ENCODE measurements around the gene RAPGEF3. TPM values are rescaled to one million over a fixed set of nuclear protein-coding genes. Genes with fewer than 3 reads are reported as not detected.

Gene RAPGEF3
- total RNA-seq, 4 donors from 2014 or later: 18.3 to 48.2 (median 32.5) TPM

- no peak for DNase-seq (ENCODE audit: extremely low spot score)
- Histone ChIP-seq H3K27me3 (no peaks in the 10 kb centered on the region), H3K4me1 (peaks cover 18 to 29% (median 22%) of the 10 kb centered on the region in 4 donors), H3K36me3 (peaks cover 0 to 71% (median 30%) of the 10 kb centered on the region in 4 donors), H3K4me3 (no peak overlapping the region), H3K27ac (replicated peaks in 1 of 4) (no peak overlapping the region), H3K9me3 (no peaks in the 10 kb centered on the region)
- TF ChIP-seq EP300 (IDR thresholded peaks at IDR 0.05) (no peak), POLR2AphosphoS5 (IDR thresholded peaks at IDR 0.05) (no peak), CTCF (IDR thresholded peaks at IDR 0.05) (no peak), POLR2A (IDR thresholded peaks at IDR 0.05; ENCODE audit: low read depth) (no peak)
- intact Hi-C loops (cut with DNase I): no loop called here
- WGBS: 97% methylated on average over 3 of the region's 3 CpGs
Measured at GRCh38 chr12:47748899-47749298, 9.8 kb downstream of the RAPGEF3 start.

GRCh38 chr12:47748507-47748828 lies 10.2 kb downstream of the RAPGEF3 start:
- Histone ChIP-seq H3K9me3 (no peaks in the 10 kb centered on the region), H3K4me3 (no peak overlapping the region), H3K27me3 (no peaks in the 10 kb centered on the region), H3K36me3 (peaks cover 0 to 71% (median 30%) of the 10 kb centered on the region in 4 donors), H3K4me1 (peaks cover 13 to 24% (median 18%) of the 10 kb centered on the region in 4 donors), H3K27ac (replicated peaks in 1 of 4) (no peak overlapping the region)
- intact Hi-C loops (cut with DNase I): no loop called here
- WGBS: 93% methylated on average over 1 of the region's 1 CpG
- DNase-seq (ENCODE audit: extremely low spot score): no peak
- TF ChIP-seq POLR2A (IDR thresholded peaks at IDR 0.05; ENCODE audit: low read depth) (no peak), EP300 (IDR thresholded peaks at IDR 0.05) (no peak), POLR2AphosphoS5 (IDR thresholded peaks at IDR 0.05) (no peak), CTCF (IDR thresholded peaks at IDR 0.05) (no peak)

- no peak overlapping the region for H3K27ac ChIP-seq (replicated peaks in 1 of 4)
- no peak overlapping the region for H3K4me3 ChIP-seq
- H3K9me3 ChIP-seq: no peaks in the 10 kb centered on the region
- WGBS: 100% methylated on average over 9 of the region's 14 CpGs
- H3K4me1 ChIP-seq: peaks cover 9 to 18% (median 12%) of the 10 kb centered on the region in 4 donors
- peaks cover 0 to 71% (median 30%) of the 10 kb centered on the region in 4 donors for H3K36me3 ChIP-seq
- DNase-seq (ENCODE audit: extremely low spot score): no peak
- H3K27me3 ChIP-seq: no peaks in the 10 kb centered on the region
- intact Hi-C loops (cut with DNase I): no loop called here
- TF ChIP-seq POLR2A (IDR thresholded peaks at IDR 0.05; ENCODE audit: low read depth) (no peak), CTCF (IDR thresholded peaks at IDR 0.05) (no peak), POLR2AphosphoS5 (IDR thresholded peaks at IDR 0.05) (no peak), EP300 (IDR thresholded peaks at IDR 0.05) (no peak)
Measured at GRCh38 chr12:47747596-47748506, 10.8 kb downstream of the RAPGEF3 start.

- no peak for DNase-seq (ENCODE audit: extremely low spot score)
- no peaks in the 10 kb centered on the region for H3K9me3 ChIP-seq
- no peaks in the 10 kb centered on the region for H3K27me3 ChIP-seq
- no peak for TF ChIP-seq CTCF (IDR thresholded peaks at IDR 0.05)
- peaks cover 0 to 68% (median 30%) of the 10 kb centered on the region in 4 donors for H3K36me3 ChIP-seq
- WGBS: 88% methylated on average over 4 of the region's 4 CpGs
- H3K27ac ChIP-seq (replicated peaks in 1 of 4): no peak overlapping the region
- intact Hi-C loops (cut with DNase I): no loop called here
- H3K4me1 ChIP-seq: peaks cover 4 to 11% (median 7%) of the 10 kb centered on the region in 4 donors
- H3K4me3 ChIP-seq: no peak overlapping the region
Measured at GRCh38 chr12:47747126-47747525, 11.6 kb downstream of the RAPGEF3 start.

Data from esophagus muscularis mucosa (tissue), 4 donors.